Neural cell (in vitro differentiated cells): ENCODE data around the gene CYP4F3. TPM values are rescaled to one million over a fixed set of nuclear protein-coding genes. Genes with fewer than 3 reads are reported as not detected.

ENCODE experiments used
- H2AFZ ChIP-seq: fragments of 200-600, 300-800 bp; sonication (generic), shearing (Covaris generic); 2 replicates; pipeline ENCODE4 v1.6.0; 2014; ENCODE audit warnings: low read depth, mild to moderate bottlenecking, antibody characterized with exemption, low read length, moderate library complexity
- H3F3A ChIP-seq: fragments of 200-600 bp; shearing (Covaris generic); 2 replicates; pipeline ENCODE4 v1.6.1; 2016; ENCODE audit warnings: mild to moderate bottlenecking, moderate library complexity, mixed read lengths, antibody characterized with exemption, low read length; ENCODE audit not compliant: insufficient read depth, poor library complexity, severe bottlenecking
- H3K27ac ChIP-seq: fragments of 200-600, 300-800 bp; sonication (generic), shearing (Covaris generic); 2 replicates; pipeline ENCODE4 v1.5.1; 2014; ENCODE audit warnings: mild to moderate bottlenecking, low read length, moderate library complexity
- H3K27me3 ChIP-seq: fragments of 300-800, 200-600 bp; sonication (generic), shearing (Covaris generic); 2 replicates; pipeline ENCODE4 v1.6.0; 2014; ENCODE audit warnings: mild to moderate bottlenecking, low read depth, low read length, moderate library complexity; ENCODE audit not compliant: insufficient read depth
- H3K36me3 ChIP-seq: fragments of 300-800, 200-600 bp; sonication (generic), shearing (Covaris generic); 2 replicates; pipeline ENCODE4 v1.5.1; 2014; ENCODE audit warnings: mild to moderate bottlenecking, antibody characterized with exemption, low read length, moderate library complexity; ENCODE audit not compliant: insufficient read depth
- H3K4me2 ChIP-seq: fragments of 300-800, 200-600 bp; sonication (generic), shearing (Covaris generic); 2 replicates; pipeline ENCODE4 v1.6.0; 2014; ENCODE audit warnings: mild to moderate bottlenecking, low read length
- H3K4me3 ChIP-seq: fragments of 300-800, 200-600 bp; sonication (generic), shearing (Covaris generic); 2 replicates; pipeline ENCODE4 v1.5.1; 2014; ENCODE audit warnings: mild to moderate bottlenecking, low read length, moderate library complexity
- H3K79me2 ChIP-seq: fragments of 200-600 bp; shearing (Covaris generic); replicated peaks from 2 replicates; pipeline ENCODE4 v1.6.0; 2014; ENCODE audit warnings: mild to moderate bottlenecking, low read length, moderate library complexity; ENCODE audit not compliant: insufficient read depth
- H3K9ac ChIP-seq: fragments of 300-800, 200-600 bp; sonication (generic), shearing (Covaris generic); 2 replicates; pipeline ENCODE4 v1.6.1; 2016; ENCODE audit warnings: mild to moderate bottlenecking, low read length, mixed read lengths
- H3K9me2 ChIP-seq: fragments of 200-600 bp; shearing (Covaris generic); 2 replicates; pipeline ENCODE4 v1.6.1; 2016; ENCODE audit warnings: mild to moderate bottlenecking, low read length, mixed read lengths; ENCODE audit not compliant: insufficient read depth
- H3K9me3 ChIP-seq: fragments of 200-600, 300-800 bp; sonication (generic), shearing (Covaris generic); 2 replicates; pipeline ENCODE4 v1.6.1; 2016; ENCODE audit warnings: mild to moderate bottlenecking, mixed run types, low read length, moderate library complexity, mixed read lengths
- H4K20me1 ChIP-seq: fragments of 200-600 bp; shearing (Covaris generic); 2 replicates; pipeline ENCODE4 v1.6.1; 2016; ENCODE audit warnings: mild to moderate bottlenecking, mixed run types; ENCODE audit not compliant: insufficient read depth
- EP300 ChIP-seq: fragments of 450-650 bp; conservative IDR thresholded peaks from 2 replicates; pipeline ENCODE4 v1.6.1; 2014; ENCODE audit warnings: antibody characterized with exemption, mild to moderate bottlenecking, moderate library complexity; ENCODE audit not compliant: poor library complexity, severe bottlenecking
- EZH2 ChIP-seq: fragments of 200-600, 300-800 bp; shearing (Covaris generic), sonication (generic); IDR thresholded peaks from 2 replicates; pipeline ENCODE4 v1.6.1; 2014; ENCODE audit warnings: antibody characterized with exemption, low read length, borderline replicate concordance, mild to moderate bottlenecking; ENCODE audit not compliant: insufficient read depth, poor library complexity, severe bottlenecking
- MXI1 ChIP-seq: fragments of 450-650 bp; conservative IDR thresholded peaks from 2 replicates; pipeline ENCODE4 v1.6.1; 2014; ENCODE audit warnings: antibody characterized with exemption, mild to moderate bottlenecking; ENCODE audit not compliant: poor library complexity, severe bottlenecking
- POLR2AphosphoS5 ChIP-seq: IDR thresholded peaks from 2 replicates; pipeline ENCODE4 v1.6.1; 2012
- RAD21 ChIP-seq: fragments of 450-650 bp; conservative IDR thresholded peaks from 2 replicates; pipeline ENCODE4 v1.6.1; 2014; ENCODE audit warnings: antibody characterized with exemption, mild to moderate bottlenecking, moderate library complexity
- SMC3 ChIP-seq: fragments of 450-650 bp; conservative IDR thresholded peaks from 2 replicates; pipeline ENCODE4 v1.6.1; 2014; ENCODE audit warnings: antibody characterized with exemption, mild to moderate bottlenecking, moderate library complexity; ENCODE audit not compliant: poor library complexity
- TAF1 ChIP-seq: IDR thresholded peaks from 2 replicates; pipeline ENCODE4 v1.6.1; 2012; ENCODE audit warnings: low read depth
- polyA plus RNA-seq: library from polyadenylated mRNA; depleted of rRNA; stranded (reverse); fragments of >200 nt; gene quantifications from 2 replicates; pipeline ENCODE4 v1.2.3, GENCODE V29; 2014
- TF ChIP-seq, protein P1 (sequence below): IDR thresholded peaks from 2 replicates; pipeline ENCODE4 v1.6.1; 2012; ENCODE audit warnings: borderline replicate concordance
- TF ChIP-seq, protein P2 (sequence below): fragments of 450-650 bp; IDR thresholded peaks from 2 replicates; pipeline ENCODE4 v1.5.1; 2014; ENCODE audit warnings: antibody characterized with exemption, mild to moderate bottlenecking, moderate library complexity; ENCODE audit not compliant: poor library complexity, severe bottlenecking

The CYP4F3 gene
- polyA plus RNA-seq, 1 donor from 2014 or later, result not detected

DNA sequence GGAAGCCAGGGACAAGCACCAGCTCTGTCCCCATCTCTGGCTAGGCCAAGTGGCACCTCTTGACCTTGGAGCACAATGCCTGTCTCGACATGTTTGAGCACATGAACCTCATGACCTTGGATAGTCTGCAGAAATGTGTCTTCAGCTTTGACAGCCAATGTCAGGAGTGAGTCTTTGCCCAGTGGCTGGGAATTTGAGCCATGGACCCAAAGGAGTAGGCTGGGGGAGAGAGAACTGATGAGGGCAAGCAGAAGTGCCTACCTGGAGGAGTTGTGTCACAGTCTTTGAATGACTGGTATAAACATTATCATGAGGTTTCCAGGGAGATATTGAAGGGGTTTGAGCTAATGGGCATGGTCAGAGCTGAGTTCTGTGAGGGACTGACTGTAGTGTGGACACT lies 25.5 kb downstream of the CYP4F3 start:
- H3K4me2 ChIP-seq, result no peak overlapping the region
- H3F3A ChIP-seq, result no peaks in the 10 kb centered on the region
- TF ChIP-seq, protein P1, sequence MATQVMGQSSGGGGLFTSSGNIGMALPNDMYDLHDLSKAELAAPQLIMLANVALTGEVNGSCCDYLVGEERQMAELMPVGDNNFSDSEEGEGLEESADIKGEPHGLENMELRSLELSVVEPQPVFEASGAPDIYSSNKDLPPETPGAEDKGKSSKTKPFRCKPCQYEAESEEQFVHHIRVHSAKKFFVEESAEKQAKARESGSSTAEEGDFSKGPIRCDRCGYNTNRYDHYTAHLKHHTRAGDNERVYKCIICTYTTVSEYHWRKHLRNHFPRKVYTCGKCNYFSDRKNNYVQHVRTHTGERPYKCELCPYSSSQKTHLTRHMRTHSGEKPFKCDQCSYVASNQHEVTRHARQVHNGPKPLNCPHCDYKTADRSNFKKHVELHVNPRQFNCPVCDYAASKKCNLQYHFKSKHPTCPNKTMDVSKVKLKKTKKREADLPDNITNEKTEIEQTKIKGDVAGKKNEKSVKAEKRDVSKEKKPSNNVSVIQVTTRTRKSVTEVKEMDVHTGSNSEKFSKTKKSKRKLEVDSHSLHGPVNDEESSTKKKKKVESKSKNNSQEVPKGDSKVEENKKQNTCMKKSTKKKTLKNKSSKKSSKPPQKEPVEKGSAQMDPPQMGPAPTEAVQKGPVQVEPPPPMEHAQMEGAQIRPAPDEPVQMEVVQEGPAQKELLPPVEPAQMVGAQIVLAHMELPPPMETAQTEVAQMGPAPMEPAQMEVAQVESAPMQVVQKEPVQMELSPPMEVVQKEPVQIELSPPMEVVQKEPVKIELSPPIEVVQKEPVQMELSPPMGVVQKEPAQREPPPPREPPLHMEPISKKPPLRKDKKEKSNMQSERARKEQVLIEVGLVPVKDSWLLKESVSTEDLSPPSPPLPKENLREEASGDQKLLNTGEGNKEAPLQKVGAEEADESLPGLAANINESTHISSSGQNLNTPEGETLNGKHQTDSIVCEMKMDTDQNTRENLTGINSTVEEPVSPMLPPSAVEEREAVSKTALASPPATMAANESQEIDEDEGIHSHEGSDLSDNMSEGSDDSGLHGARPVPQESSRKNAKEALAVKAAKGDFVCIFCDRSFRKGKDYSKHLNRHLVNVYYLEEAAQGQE, result no peak
- no peak for TF ChIP-seq EP300
- no peak for TF ChIP-seq SMC3
- no peak for TF ChIP-seq RAD21
- no peak for TF ChIP-seq POLR2AphosphoS5
- TF ChIP-seq, protein P2, sequence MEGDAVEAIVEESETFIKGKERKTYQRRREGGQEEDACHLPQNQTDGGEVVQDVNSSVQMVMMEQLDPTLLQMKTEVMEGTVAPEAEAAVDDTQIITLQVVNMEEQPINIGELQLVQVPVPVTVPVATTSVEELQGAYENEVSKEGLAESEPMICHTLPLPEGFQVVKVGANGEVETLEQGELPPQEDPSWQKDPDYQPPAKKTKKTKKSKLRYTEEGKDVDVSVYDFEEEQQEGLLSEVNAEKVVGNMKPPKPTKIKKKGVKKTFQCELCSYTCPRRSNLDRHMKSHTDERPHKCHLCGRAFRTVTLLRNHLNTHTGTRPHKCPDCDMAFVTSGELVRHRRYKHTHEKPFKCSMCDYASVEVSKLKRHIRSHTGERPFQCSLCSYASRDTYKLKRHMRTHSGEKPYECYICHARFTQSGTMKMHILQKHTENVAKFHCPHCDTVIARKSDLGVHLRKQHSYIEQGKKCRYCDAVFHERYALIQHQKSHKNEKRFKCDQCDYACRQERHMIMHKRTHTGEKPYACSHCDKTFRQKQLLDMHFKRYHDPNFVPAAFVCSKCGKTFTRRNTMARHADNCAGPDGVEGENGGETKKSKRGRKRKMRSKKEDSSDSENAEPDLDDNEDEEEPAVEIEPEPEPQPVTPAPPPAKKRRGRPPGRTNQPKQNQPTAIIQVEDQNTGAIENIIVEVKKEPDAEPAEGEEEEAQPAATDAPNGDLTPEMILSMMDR, result no peak
- TF ChIP-seq TAF1, result no peak
- TF ChIP-seq EZH2, result no peak
- no peak for TF ChIP-seq MXI1
- no peaks in the 10 kb centered on the region for H4K20me1 ChIP-seq
- H2AFZ ChIP-seq, result no peak overlapping the region
- no peak overlapping the region for H3K9ac ChIP-seq
- H3K79me2 ChIP-seq, result no peaks in the 10 kb centered on the region
- peaks cover 13% of the 10 kb centered on the region for H3K9me3 ChIP-seq
- no peak overlapping the region for H3K4me3 ChIP-seq
- H3K36me3 ChIP-seq, result no peaks in the 10 kb centered on the region
- no peaks in the 10 kb centered on the region for H3K9me2 ChIP-seq
- no peak overlapping the region for H3K27ac ChIP-seq
- H3K27me3 ChIP-seq, result no peaks in the 10 kb centered on the region

DNA sequence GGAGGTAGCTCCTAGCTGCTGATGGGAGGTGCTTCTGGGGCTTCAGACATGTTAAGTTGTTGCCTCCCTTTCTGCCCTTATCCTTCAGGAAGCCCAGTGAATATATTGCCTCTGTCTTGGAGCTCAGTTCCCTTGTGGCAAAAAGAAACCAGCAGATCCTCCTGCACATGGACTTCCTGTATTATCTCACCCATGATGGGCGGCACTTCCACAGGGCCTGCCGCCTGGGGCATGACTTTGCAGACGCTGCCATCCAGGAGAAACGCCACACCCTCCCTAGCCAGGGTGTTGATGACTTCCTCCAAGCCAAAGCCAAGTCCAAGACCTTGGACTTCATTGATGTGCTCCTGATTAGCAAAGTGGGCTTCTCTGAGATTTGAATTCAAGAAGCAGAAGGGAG lies 26.2 kb downstream of the CYP4F3 start:
- Histone ChIP-seq H3F3A (no peaks in the 10 kb centered on the region), H3K9ac (no peak overlapping the region), H3K9me2 (no peaks in the 10 kb centered on the region), H3K9me3 (peaks cover 10% of the 10 kb centered on the region), H3K4me3 (no peak overlapping the region), H3K36me3 (no peaks in the 10 kb centered on the region), H3K27ac (no peak overlapping the region), H2AFZ (no peak overlapping the region), H3K27me3 (no peaks in the 10 kb centered on the region), H3K79me2 (no peaks in the 10 kb centered on the region), H4K20me1 (no peaks in the 10 kb centered on the region), H3K4me2 (no peak overlapping the region)
- TF ChIP-seq SMC3, result no peak
- no peak for TF ChIP-seq EZH2
- TF ChIP-seq RAD21, result no peak
- TF ChIP-seq MXI1, result no peak
- TF ChIP-seq, protein P1, result no peak
- TF ChIP-seq POLR2AphosphoS5, result no peak
- TF ChIP-seq, protein P2, result no peak
- no peak for TF ChIP-seq EP300
- TF ChIP-seq TAF1, result no peak
